ENCODE measurements around the gene ITGA7. TPM values are rescaled to one million over a fixed set of nuclear protein-coding genes. Genes with fewer than 3 reads are reported as not detected.

Gene ITGA7, protein sequence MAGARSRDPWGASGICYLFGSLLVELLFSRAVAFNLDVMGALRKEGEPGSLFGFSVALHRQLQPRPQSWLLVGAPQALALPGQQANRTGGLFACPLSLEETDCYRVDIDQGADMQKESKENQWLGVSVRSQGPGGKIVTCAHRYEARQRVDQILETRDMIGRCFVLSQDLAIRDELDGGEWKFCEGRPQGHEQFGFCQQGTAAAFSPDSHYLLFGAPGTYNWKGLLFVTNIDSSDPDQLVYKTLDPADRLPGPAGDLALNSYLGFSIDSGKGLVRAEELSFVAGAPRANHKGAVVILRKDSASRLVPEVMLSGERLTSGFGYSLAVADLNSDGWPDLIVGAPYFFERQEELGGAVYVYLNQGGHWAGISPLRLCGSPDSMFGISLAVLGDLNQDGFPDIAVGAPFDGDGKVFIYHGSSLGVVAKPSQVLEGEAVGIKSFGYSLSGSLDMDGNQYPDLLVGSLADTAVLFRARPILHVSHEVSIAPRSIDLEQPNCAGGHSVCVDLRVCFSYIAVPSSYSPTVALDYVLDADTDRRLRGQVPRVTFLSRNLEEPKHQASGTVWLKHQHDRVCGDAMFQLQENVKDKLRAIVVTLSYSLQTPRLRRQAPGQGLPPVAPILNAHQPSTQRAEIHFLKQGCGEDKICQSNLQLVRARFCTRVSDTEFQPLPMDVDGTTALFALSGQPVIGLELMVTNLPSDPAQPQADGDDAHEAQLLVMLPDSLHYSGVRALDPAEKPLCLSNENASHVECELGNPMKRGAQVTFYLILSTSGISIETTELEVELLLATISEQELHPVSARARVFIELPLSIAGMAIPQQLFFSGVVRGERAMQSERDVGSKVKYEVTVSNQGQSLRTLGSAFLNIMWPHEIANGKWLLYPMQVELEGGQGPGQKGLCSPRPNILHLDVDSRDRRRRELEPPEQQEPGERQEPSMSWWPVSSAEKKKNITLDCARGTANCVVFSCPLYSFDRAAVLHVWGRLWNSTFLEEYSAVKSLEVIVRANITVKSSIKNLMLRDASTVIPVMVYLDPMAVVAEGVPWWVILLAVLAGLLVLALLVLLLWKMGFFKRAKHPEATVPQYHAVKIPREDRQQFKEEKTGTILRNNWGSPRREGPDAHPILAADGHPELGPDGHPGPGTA
- 0.92 and 1.1 TPM in 2 replicates for polyA plus RNA-seq (2013)

DNA sequence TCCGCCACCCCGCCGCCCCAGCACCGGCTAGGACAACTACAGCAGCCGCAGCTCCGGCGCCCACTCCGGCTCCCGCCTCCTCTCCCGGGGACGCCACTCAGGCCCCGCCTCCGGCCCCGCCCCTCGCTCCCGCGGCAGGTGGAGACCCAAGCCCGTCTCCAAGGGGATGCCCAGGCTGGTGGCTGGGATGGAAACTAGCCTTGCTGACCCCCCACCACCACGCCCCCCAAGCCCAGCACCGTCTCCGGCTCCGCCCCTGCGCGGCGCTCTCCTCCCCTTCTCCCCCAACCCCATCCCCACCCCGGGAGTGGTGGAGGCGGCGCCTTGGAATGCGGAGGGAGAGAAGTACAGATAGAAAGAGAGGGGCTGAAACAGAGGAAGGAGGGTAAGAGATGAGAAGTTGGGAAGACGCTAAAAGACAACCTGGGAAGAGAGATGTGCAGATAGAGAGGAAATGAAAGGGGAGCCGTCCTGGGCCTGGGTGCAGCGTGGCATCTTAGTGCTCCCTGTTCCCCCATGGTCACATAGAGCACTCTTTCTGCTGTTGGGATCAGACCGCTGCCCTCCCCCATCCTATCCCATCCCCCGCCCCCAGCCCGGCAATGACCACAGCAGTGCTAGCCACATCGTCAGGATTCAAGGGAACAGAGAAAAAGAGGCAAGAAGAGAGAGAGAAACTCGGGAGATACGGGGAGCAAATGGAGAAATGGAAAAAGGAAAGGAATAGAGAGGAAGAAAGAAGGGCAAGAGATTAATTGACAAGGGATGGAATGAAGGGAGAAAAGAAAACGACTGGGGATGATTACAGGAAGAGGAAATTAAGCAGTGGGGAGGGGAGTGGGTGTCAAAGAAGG, at the start of gene ITGA7:
Gene ITGA7 (minus strand): TSS at position 64 of the 854 bp plus-strand sequence. CDS start 222 bp downstream, outside the sequence.
- Histone ChIP-seq H3K79me1 (ENCODE audit: low read length) (no peaks in the 10 kb centered on the region), H3K4me2 (ENCODE audit: low read length) (peak within 1 kb of the TSS; percentile 87), H3K9ac (ENCODE audit: low read length) (no peak within 1 kb of the TSS), H2BK5ac (ENCODE audit: low read depth, low read length, poor library complexity) (no peak within 1 kb of the TSS), H4K8ac (ENCODE audit: low read depth, low read length) (no peak within 1 kb of the TSS), H3K23ac (ENCODE audit: low read length) (no peak within 1 kb of the TSS), H3K9me3 (ENCODE audit: insufficient read depth, low read depth, low read length) (no peaks in the 10 kb centered on the region), H3K18ac (ENCODE audit: low read length) (no peak within 1 kb of the TSS), H4K12ac (ENCODE audit: low read depth, low read length) (no peak within 1 kb of the TSS), H2AFZ (ENCODE audit: insufficient read depth, low read length, poor library complexity) (peak within 1 kb of the TSS; percentile 67), H2BK12ac (ENCODE audit: low read length) (no peak within 1 kb of the TSS), H2BK120ac (ENCODE audit: insufficient read depth, low read length, poor library complexity) (no peak within 1 kb of the TSS), H3K27me3 (ENCODE audit: insufficient read depth, low read length) (peaks cover 19% of the 10 kb centered on the region), H3K27ac (ENCODE audit: low read depth, low read length) (no peak within 1 kb of the TSS), H3K36me3 (ENCODE audit: control insufficient read depth in 1 of 2, insufficient read depth in 2 of 2, low read length in 2 of 2) (no peaks in the 10 kb centered on the region), H4K91ac (ENCODE audit: low read depth, low read length) (no peak within 1 kb of the TSS), H3K4me3 (ENCODE audit: low read depth, low read length) (peak within 1 kb of the TSS; percentile 50), H3K4ac (ENCODE audit: low read depth, low read length) (no peak within 1 kb of the TSS), H3K4me1 (ENCODE audit: control insufficient read depth in 1 of 2, insufficient read depth in 2 of 2, low read length in 2 of 2) (peaks cover 2 to 8% of the 10 kb centered on the region in 2 experiments), H3K14ac (ENCODE audit: low read length) (no peak within 1 kb of the TSS), H3K79me2 (ENCODE audit: control insufficient read depth, insufficient read depth, low read length, poor library complexity) (no peaks in the 10 kb centered on the region), H2AK5ac (ENCODE audit: low read length) (no peak within 1 kb of the TSS)
- WGBS (ENCODE audit: extremely low coverage, insufficient coverage, insufficient read length) = no CpG with 5 or more reads among the region's 39 CpGs
- peak in 1 of 2 donors; percentile 28 for DNase-seq

DNA sequence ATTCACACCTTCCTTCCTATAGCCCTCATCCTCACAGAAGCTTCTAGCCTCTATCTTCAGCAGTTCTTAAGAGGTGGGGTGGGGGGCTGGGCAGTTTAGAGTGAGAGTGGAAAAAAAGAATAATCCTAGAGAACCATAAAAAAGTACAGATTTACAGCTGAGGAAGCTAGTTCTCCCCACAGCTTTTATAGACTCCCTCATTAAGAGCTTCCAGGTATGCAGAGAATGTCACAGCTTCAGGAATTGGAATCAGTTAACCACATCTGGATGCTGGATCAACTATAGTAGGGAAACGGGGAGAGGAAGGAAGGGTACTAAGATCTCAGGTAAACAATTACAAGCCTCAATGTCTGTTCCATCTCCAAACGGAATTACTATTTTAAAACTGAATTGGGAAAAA, 47.5 kb upstream of the ITGA7 start:
- DNase-seq = no peak
- H3K9ac ChIP-seq (ENCODE audit: low read length) = no peak overlapping the region
- no peak overlapping the region for H2AFZ ChIP-seq (ENCODE audit: insufficient read depth, low read length, poor library complexity)
- no peak overlapping the region for H3K27ac ChIP-seq (ENCODE audit: low read depth, low read length)
- H4K91ac ChIP-seq (ENCODE audit: low read depth, low read length) = no peak overlapping the region
- peaks cover 19 to 58% of the 10 kb centered on the region in 2 experiments for H3K36me3 ChIP-seq (ENCODE audit: control insufficient read depth in 1 of 2, insufficient read depth in 2 of 2, low read length in 2 of 2)
- no CpG with 5 or more reads among the region's 2 CpGs for WGBS (ENCODE audit: extremely low coverage, insufficient coverage, insufficient read length)
- no peaks in the 10 kb centered on the region for H3K79me1 ChIP-seq (ENCODE audit: low read length)
- no peak overlapping the region for H4K12ac ChIP-seq (ENCODE audit: low read depth, low read length)
- no peak overlapping the region for H2BK120ac ChIP-seq (ENCODE audit: insufficient read depth, low read length, poor library complexity)
- H3K4me1 ChIP-seq (ENCODE audit: control insufficient read depth in 1 of 2, insufficient read depth in 2 of 2, low read length in 2 of 2) = no peaks in the 10 kb centered on the region
- no peak overlapping the region for H3K18ac ChIP-seq (ENCODE audit: low read length)
- no peak overlapping the region for H2BK12ac ChIP-seq (ENCODE audit: low read length)
- H3K27me3 ChIP-seq (ENCODE audit: insufficient read depth, low read length) = no peaks in the 10 kb centered on the region
- no peak overlapping the region for H3K23ac ChIP-seq (ENCODE audit: low read length)
- H3K14ac ChIP-seq (ENCODE audit: low read length) = no peak overlapping the region
- no peaks in the 10 kb centered on the region for H3K79me2 ChIP-seq (ENCODE audit: control insufficient read depth, insufficient read depth, low read length, poor library complexity)
- no peaks in the 10 kb centered on the region for H3K9me3 ChIP-seq (ENCODE audit: insufficient read depth, low read depth, low read length)
- H2BK5ac ChIP-seq (ENCODE audit: low read depth, low read length, poor library complexity) = no peak overlapping the region
- no peak overlapping the region for H3K4ac ChIP-seq (ENCODE audit: low read depth, low read length)
- no peak overlapping the region for H4K8ac ChIP-seq (ENCODE audit: low read depth, low read length)
- H2AK5ac ChIP-seq (ENCODE audit: low read length) = no peak overlapping the region
- no peak overlapping the region for H3K4me2 ChIP-seq (ENCODE audit: low read length)
- H3K4me3 ChIP-seq (ENCODE audit: low read depth, low read length) = no peak overlapping the region

DNA sequence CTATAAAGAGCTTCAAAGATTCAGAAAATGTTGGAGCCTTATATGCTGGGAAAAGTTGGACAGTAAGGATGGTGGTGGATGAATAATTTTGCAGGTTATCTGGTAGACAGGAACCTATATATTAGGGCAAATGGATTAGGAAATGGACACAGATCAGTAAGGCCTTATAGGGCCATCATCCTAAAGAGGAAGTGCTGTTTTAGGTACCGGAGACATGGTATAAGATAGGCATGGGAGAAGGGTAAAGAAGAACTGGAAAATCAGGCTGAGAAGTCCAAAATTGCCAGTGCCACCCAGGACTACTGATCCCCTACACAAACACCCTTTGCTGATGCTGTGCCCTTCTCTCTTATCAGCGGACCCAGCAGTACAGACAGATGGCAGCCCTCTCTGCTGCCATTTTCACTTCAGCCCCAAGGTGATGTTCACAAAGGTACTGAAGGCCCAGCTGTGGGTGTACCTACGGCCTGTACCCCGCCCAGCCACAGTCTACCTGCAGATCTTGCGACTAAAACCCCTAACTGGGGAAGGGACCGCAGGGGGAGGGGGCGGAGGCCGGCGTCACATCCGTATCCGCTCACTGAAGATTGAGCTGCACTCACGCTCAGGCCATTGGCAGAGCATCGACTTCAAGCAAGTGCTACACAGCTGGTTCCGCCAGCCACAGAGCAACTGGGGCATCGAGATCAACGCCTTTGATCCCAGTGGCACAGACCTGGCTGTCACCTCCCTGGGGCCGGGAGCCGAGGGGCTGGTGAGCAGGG, 40.7 kb upstream of the ITGA7 start:
- H2AFZ ChIP-seq (ENCODE audit: insufficient read depth, low read length, poor library complexity) = no peak overlapping the region
- H3K9me3 ChIP-seq (ENCODE audit: insufficient read depth, low read depth, low read length) = no peaks in the 10 kb centered on the region
- H3K4me2 ChIP-seq (ENCODE audit: low read length) = no peak overlapping the region
- no peak overlapping the region for H2BK5ac ChIP-seq (ENCODE audit: low read depth, low read length, poor library complexity)
- H2BK12ac ChIP-seq (ENCODE audit: low read length) = no peak overlapping the region
- H4K8ac ChIP-seq (ENCODE audit: low read depth, low read length) = no peak overlapping the region
- no peak overlapping the region for H4K91ac ChIP-seq (ENCODE audit: low read depth, low read length)
- H3K4me3 ChIP-seq (ENCODE audit: low read depth, low read length) = no peak overlapping the region
- no peak overlapping the region for H2BK120ac ChIP-seq (ENCODE audit: insufficient read depth, low read length, poor library complexity)
- H3K23ac ChIP-seq (ENCODE audit: low read length) = no peak overlapping the region
- no peak overlapping the region for H2AK5ac ChIP-seq (ENCODE audit: low read length)
- peaks cover 13% of the 10 kb centered on the region for H3K79me1 ChIP-seq (ENCODE audit: low read length)
- DNase-seq = no peak
- no peak overlapping the region for H3K18ac ChIP-seq (ENCODE audit: low read length)
- no peak overlapping the region for H3K14ac ChIP-seq (ENCODE audit: low read length)
- no peak overlapping the region for H4K12ac ChIP-seq (ENCODE audit: low read depth, low read length)
- H3K4ac ChIP-seq (ENCODE audit: low read depth, low read length) = no peak overlapping the region
- H3K36me3 ChIP-seq (ENCODE audit: control insufficient read depth in 1 of 2, insufficient read depth in 2 of 2, low read length in 2 of 2) = peaks cover 11 to 38% of the 10 kb centered on the region in 2 experiments
- no peak overlapping the region for H3K9ac ChIP-seq (ENCODE audit: low read length)
- H3K27ac ChIP-seq (ENCODE audit: low read depth, low read length) = no peak overlapping the region
- peaks cover 9% of the 10 kb centered on the region for H3K79me2 ChIP-seq (ENCODE audit: control insufficient read depth, insufficient read depth, low read length, poor library complexity)
- no CpG with 5 or more reads among the region's 18 CpGs for WGBS (ENCODE audit: extremely low coverage, insufficient coverage, insufficient read length)
- peaks cover 15 to 20% of the 10 kb centered on the region in 2 experiments for H3K4me1 ChIP-seq (ENCODE audit: control insufficient read depth in 1 of 2, insufficient read depth in 2 of 2, low read length in 2 of 2)
- H3K27me3 ChIP-seq (ENCODE audit: insufficient read depth, low read length) = no peaks in the 10 kb centered on the region
